Gastroesophageal sphincter (tissue), 3 donors: Measurements from ENCODE around the gene CYP2C18.

Experiments
- CTCF ChIP-seq, 4 experiments: fragments of 200-600 bp in 2 of 4; fragments of 450-650 bp in 2 of 4; sonication (generic) in 1 of 4; IDR thresholded peaks; one replicate each; pipeline ENCODE4 v1.5.1; 2017 to 2019; ENCODE audit warnings: antibody characterized with exemption in 4 of 4, mild to moderate bottlenecking in 2 of 4, moderate library complexity in 2 of 4
- EP300 ChIP-seq: sonication (generic); formaldehyde crosslinking; IDR thresholded peaks from one replicate; pipeline ENCODE4 v1.6.1; 2017; ENCODE audit warnings: antibody characterized with exemption, mild to moderate bottlenecking
- POLR2A ChIP-seq, 2 donors: fragments of 450-650 bp; IDR thresholded peaks; one replicate each; pipeline ENCODE4 v1.6.1; 2017; ENCODE audit warnings: antibody characterized with exemption in 2 of 2, mild to moderate bottlenecking in 2 of 2, moderate library complexity in 1 of 2
- POLR2AphosphoS5 ChIP-seq: sonication (generic); formaldehyde crosslinking; IDR thresholded peaks from one replicate; pipeline ENCODE4 v1.6.1; 2017; ENCODE audit warnings: antibody characterized with exemption

GRCh38 chr10:94784256-94784655 is 100.7 kb downstream of the CYP2C18 start:
- TF ChIP-seq CTCF (IDR thresholded peaks at IDR 0.05) = no peak
- no peak for TF ChIP-seq POLR2A (IDR thresholded peaks at IDR 0.05)
- no peak for TF ChIP-seq EP300
- no peak for TF ChIP-seq POLR2AphosphoS5
